ENCODE data around the gene PHF2.

The PHF2 gene

DNA sequence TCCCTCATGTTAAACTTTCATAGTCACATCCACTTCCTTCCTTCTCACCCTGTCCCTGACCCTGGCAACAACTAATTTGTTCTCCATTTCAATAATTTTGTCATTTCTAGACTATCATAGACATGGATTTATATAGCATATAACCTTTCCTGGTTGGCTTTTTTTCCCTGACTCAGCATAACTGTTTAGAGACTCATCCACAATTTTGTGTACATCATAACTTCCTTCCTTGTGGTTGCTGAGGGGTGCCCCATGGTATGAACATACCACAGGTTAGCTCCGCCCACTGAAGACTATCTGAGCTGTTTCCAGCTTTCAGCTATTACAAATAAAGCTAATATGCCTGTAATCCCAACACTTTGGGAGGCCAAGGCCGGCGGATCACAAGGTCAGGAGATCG, 137.3 kb downstream of the PHF2 start:
- DNase-seq = no peak

DNA sequence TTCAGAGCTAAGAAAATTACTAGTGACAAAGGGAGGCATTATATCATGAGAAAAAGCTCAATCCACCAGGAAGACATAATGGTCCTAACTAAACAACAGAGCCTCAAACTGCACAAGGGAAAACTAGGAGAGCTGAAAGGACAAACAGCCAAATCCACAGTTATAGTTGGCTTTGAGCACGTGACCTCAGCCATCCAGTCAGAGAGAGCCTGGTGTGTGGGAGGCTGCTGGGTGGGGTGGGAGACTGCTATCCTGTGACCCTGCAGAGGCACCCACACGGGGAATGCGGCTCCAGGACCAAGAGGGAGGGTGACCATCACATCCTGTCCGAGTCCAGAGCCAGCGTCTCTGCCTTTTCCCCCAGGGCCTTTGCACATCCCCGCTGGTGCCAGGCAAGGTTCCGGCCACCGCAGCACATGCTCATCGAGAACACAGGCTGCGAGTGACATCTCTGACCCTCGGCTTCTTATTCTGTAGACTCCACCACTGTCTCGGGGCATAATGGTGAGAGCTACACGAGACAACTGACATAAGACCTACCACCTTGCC, 145.1 kb downstream of the PHF2 start:
- no peak for DNase-seq

GRCh38 chr9:93724852-93725251, 148.5 kb downstream of the PHF2 start:
- DNase-seq = no peak

DNA sequence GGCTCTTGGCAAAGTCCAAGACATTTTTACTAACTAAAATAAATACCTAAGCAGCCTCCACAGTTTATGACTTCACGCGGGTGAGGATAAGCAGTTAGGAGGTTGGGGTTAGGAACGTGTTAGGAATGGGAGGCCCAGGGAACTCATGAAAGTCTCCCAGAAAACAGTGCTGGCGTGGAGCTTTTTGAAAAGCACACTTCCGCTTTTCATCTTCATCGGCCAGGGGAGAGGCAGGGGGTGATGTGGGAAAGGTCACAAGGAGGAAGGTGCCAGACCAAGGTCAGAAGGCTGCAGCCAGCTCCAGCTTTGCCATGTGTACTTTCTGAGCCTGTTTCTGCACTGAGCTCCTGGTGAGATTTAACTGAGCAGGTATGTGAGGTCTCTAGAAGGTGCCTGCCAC, 149.0 kb downstream of the PHF2 start:
- no peak for DNase-seq

DNA sequence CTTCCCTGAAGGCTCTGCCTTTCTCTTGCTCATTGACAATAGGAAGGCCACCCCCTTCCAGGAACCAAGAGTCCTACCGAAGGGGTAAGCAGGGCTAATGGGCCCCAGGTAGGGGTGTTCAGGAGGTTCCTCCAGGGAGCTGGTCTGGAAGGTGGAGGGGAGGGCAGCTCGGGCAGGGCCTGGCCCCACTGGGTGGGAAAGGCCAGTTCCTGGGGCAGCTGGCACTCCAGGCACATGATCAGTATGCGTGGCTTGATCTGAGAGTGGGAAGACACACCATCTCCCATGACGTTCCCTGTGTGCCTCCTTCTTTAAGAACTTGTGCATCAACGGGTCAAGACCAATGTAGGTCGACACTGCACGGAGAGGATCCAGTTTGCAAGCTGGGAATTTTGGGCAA, 149.8 kb downstream of the PHF2 start:
- no peak for DNase-seq
